ENCODE measurements around the gene TMEM69. TPM values are rescaled to one million over a fixed set of nuclear protein-coding genes. Genes with fewer than 3 reads are reported as not detected.

The TMEM69 gene
- total RNA-seq, 1 donor from 2014 or later, result 54.5 TPM

- no peak for DNase-seq (ENCODE audit: low read depth)
- H3K4me3 ChIP-seq (ENCODE audit: low read depth, low read length), result no peak overlapping the region
- no peak for TF ChIP-seq CTCF (conservative IDR thresholded peaks at IDR 0.05; ENCODE audit: low read depth, low read length)
These were observed 33.3 kb upstream of the TMEM69 start for GRCh38 chr1:45654540-45655280.

GRCh38 chr1:45656573-45657226, 31.3 kb upstream of the TMEM69 start:
- no peak for DNase-seq (ENCODE audit: low read depth)
- H3K4me3 ChIP-seq (ENCODE audit: low read depth, low read length), result no peak overlapping the region
- TF ChIP-seq CTCF (conservative IDR thresholded peaks at IDR 0.05; ENCODE audit: low read depth, low read length), result no peak

GRCh38 chr1:45658171-45658570, 29.8 kb upstream of the TMEM69 start:
- TF ChIP-seq CTCF (conservative IDR thresholded peaks at IDR 0.05; ENCODE audit: low read depth, low read length), result no peak
- DNase-seq (ENCODE audit: low read depth), result no peak
- H3K4me3 ChIP-seq (ENCODE audit: low read depth, low read length), result no peak overlapping the region

GRCh38 chr1:45659222-45659621, 28.8 kb upstream of the TMEM69 start:
- no peak for TF ChIP-seq CTCF (conservative IDR thresholded peaks at IDR 0.05; ENCODE audit: low read depth, low read length)
- no peak overlapping the region for H3K4me3 ChIP-seq (ENCODE audit: low read depth, low read length)
- DNase-seq (ENCODE audit: low read depth), result no peak

GRCh38 chr1:45660336-45660735, 27.6 kb upstream of the TMEM69 start:
- DNase-seq (ENCODE audit: low read depth), result no peak
- no peak for TF ChIP-seq CTCF (conservative IDR thresholded peaks at IDR 0.05; ENCODE audit: low read depth, low read length)

GRCh38 chr1:45666836-45667235, 21.1 kb upstream of the TMEM69 start:
- TF ChIP-seq CTCF (conservative IDR thresholded peaks at IDR 0.05; ENCODE audit: low read depth, low read length), result no peak
- H3K4me3 ChIP-seq (ENCODE audit: low read depth, low read length), result no peak overlapping the region
- no peak for DNase-seq (ENCODE audit: low read depth)

More at GRCh38 chr1:45660336-45660735, 27.6 kb upstream of the TMEM69 start:
- no peak overlapping the region for H3K4me3 ChIP-seq (ENCODE audit: low read depth, low read length)
